GM21619 (cell line): ENCODE results near the gene CBFA2T3.
"Not testable (repeated sequence)": the region's sequence is repeated elsewhere in the genome, so short reads cannot be mapped to it uniquely, and the experiment has no call there.

Experiments
- ATAC-seq: cut with Tn5 transposase; IDR thresholded peaks from one replicate; pipeline ENCODE4 v1.9.1; 2021; ENCODE audit not compliant: unreplicated experiment

The CBFA2T3 gene

GRCh38 chr16:88894681-88895300 is 82.2 kb downstream of the CBFA2T3 start:
- no peak for ATAC-seq

DNA sequence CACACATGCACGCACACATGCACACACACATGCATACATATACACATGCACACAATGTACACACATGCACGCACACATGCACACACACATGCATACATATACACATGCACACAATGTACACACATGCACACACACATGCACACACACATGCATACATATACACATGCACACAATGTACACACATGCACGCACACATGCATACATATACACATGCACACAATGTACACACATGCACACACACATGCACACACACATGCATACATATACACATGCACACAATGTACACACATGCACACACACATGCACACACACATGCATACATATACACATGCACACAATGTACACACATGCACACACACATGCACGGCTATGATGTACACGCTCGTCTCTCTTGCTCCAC is 82.7 kb downstream of the CBFA2T3 start:
- ATAC-seq: not testable (repeated sequence)

DNA sequence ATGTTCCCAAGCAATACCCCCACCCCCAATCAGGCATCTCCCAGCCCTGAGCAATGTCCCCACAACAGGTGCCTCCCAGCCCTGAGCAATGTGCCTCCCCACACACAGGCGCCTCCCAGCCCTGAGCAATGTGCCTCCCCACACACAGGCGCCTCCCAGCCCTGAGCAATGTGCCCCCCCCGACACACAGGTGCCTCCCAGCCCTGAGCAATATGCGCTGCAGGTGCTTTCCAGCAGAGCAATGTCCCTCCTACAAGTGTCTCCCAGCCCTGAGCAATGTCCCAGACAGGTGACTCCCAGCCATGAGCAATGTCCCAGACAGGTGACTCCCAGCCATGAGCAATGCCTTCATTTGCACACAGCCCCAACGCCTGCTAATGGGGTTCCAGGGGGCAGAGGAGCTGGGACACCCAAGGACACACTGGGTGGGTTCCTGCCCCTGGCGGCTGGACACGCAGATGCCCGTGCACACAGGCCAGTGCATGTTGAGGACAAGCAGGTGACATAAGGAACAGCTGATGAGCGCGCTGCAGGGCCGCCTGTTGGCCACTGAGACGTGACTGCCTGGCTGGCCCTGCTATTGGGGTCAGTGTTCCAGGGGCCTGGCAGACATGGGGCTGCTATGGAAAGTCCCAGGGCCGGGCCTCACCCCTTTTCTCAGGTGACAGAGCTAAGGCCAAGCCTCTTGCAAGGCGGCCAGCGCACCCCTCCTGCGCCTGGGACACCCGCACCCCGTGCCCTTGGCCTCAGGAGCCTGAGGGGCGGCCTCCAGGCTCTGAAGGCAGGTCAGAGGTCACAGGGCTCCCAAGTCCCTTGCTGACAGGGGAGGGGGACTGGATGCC is 83.7 kb downstream of the CBFA2T3 start:
- ATAC-seq: no peak

DNA sequence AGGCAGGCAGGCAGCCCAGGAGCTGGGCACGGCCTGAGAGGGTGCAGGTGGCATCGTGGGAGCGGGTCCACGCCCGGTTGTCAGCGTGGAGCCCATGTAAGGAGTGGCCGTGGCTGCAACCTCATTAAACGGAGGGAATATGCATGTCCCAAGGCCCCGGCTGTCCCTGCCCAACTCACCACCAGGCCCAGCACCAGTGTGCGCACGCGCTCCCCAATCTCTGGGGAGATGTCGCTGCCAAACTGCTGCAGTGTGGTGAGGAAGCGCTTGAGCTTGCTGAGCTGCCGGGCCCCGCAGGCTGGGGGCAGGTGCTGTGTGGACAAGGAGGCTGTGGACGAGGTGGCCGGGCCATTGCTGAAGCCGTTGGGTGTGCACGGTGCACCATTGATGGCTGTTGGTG is 84.9 kb downstream of the CBFA2T3 start:
- ATAC-seq: no peak

GRCh38 chr16:88891083-88891482 is 85.9 kb downstream of the CBFA2T3 start:
- no peak for ATAC-seq

- ATAC-seq: not testable (repeated sequence)
Measured at GRCh38 chr16:88889702-88890352, 87.2 kb downstream of the CBFA2T3 start.

DNA sequence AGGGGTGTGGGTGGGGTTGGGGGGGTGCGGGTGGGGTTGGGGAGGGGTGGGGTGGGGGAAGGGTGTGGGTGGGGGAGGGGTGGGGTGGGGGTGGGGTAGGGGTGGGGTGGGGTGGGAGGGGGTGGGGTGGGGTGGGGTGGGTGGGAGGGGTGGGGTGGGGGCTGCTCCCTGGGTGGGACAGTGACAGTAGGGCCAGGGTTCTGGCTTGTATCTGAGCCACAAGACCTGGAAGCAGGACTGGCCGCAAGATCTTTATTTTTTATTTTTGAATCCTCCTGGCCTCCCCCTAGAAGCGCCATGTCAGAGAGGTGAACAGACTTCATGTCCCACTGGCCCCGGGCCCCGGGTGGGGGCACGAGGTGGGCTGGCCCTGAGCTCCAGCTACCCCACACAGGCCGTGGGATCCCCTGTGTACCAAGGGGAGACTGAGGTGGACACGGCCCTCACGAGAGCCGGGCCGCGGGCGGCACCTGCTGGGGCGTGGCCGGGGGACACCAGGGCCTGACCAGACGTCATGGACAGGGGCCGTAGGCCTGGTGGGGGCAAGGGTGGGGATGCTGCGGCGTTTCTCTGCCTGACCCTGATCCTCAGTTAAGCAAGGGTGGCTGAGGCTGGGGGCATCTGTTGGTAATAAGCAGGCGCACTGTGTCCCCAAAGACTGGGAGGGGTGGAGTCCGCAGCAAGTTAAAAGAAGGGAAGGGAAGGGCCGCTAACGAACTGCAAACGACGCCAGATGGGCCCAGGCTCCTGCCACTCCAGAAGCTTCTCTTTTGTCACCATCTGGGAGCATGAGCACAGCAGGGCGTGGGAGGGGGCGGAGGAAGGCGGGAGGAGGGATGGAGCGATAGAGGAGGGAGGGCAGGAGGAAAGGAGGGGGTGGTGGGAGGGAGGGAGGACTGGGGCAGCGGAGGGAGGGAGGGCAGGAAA is 88.3 kb downstream of the CBFA2T3 start:
- no peak for ATAC-seq

GRCh38 chr16:88888057-88888456 is 89.0 kb downstream of the CBFA2T3 start:
- ATAC-seq: no peak

GRCh38 chr16:88886845-88887521 is 90.0 kb downstream of the CBFA2T3 start:
- ATAC-seq: no peak

GRCh38 chr16:88886420-88886844 is 90.6 kb downstream of the CBFA2T3 start:
- ATAC-seq: no peak

GRCh38 chr16:88885693-88886280 is 91.2 kb downstream of the CBFA2T3 start:
- ATAC-seq: no peak

- no peak for ATAC-seq
Measured at GRCh38 chr16:88884569-88885271, 92.3 kb downstream of the CBFA2T3 start.

- ATAC-seq: no peak
Measured at GRCh38 chr16:88883946-88884345, 93.1 kb downstream of the CBFA2T3 start.

DNA sequence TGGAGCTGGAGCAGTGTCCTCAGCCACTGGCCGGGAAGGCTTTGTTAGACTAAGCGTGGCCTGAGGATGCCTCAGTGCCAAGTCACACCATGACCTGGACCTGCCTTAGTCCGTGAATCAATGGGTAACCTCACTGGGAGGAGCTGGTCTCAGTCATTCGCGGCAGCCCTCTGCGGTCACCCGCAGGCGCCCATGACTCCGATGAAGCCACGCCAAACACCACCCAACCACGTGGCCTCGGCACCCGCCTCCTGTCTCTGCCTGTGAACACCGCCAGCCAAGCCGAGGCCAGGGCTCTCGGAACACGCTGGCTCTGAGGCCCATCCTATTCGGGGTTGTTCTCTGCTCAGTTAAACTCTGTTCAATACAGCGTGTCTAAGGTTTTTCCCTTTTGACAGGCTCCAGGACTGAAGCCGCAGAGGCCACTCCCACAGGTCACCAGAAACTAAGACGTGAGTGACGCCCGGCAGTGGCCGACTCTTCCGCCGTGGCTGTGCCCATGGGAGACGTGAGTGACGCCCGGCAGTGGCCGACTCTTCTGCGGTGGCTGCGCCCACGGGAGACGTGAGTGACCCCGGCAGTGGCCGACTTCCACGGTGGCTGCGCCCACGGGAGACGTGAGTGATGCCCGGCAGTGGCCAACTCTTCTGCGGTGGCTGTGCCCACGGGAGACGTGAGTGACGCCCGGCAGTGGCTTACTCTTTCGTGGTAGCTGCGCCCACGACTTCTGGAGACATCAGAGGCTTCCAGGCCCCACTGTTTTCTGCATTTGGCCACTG is 93.7 kb downstream of the CBFA2T3 start:
- no peak for ATAC-seq

DNA sequence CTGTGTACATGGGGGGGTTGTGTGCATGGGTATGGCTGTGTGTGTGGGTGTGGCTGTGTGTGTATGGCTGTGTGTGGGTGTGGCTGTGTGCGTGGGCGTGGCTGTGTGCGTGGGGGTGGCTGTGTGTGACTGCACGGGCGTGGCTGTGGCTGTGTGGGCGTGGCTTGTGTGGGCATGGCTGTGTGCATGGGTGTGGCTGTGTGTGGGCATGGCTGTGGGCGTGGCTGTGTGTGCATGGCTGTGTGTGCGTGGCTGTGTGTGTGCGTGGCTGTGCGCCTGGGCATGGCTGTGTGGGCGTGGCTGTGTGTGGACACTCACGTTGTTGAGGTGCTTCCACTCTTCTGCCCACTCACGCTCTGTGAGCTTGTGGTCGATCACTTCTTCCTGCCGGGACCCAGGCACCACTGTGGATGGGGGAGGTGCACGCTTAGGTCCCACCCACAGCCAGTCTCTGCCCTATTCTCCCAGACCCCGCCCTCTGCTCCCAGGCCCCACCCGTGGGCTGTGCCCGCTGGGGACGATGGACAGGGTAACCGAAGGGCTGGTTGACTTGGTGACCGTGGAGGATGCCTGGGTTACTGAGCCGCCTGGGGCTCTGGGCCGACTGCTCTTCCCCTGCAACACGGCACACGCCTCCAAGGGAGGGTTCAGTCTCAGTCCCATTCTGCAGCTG is 94.5 kb downstream of the CBFA2T3 start:
- no peak for ATAC-seq

- ATAC-seq: no peak
Measured at GRCh38 chr16:88881675-88882357, 95.2 kb downstream of the CBFA2T3 start.

GRCh38 chr16:88881007-88881615 is 95.9 kb downstream of the CBFA2T3 start:
- no peak for ATAC-seq
